Parathyroid adenoma (tissue), 2 donors: Measurements from ENCODE around the gene SEPTIN2.
"Not testable (repeated sequence)": the region's sequence is repeated elsewhere in the genome, so short reads cannot be mapped to it uniquely, and the experiment has no call there.

Source experiments
- H2AFZ ChIP-seq: fragments of 300-600 bp; sonication (generic); one replicate; pipeline ENCODE4 v1.7.0; 2017; ENCODE audit warnings: antibody characterized with exemption, mild to moderate bottlenecking
- H3K27ac ChIP-seq: fragments of 300-600 bp; sonication (generic); one replicate; pipeline ENCODE4 v1.7.0; 2017
- H3K27me3 ChIP-seq: fragments of 300-600 bp; sonication (generic); one replicate; pipeline ENCODE4 v1.7.0; 2017; ENCODE audit warnings: low read length; ENCODE audit not compliant: control insufficient read depth, insufficient read depth
- H3K36me3 ChIP-seq: fragments of 300-600 bp; sonication (generic); one replicate; pipeline ENCODE4 v1.7.0; 2017; ENCODE audit warnings: low read length; ENCODE audit not compliant: control insufficient read depth, insufficient read depth
- H3K4me1 ChIP-seq: fragments of 300-600 bp; sonication (generic); one replicate; pipeline ENCODE4 v1.7.0; 2017; ENCODE audit warnings: control low read depth
- H3K4me2 ChIP-seq: fragments of 300-600 bp; sonication (generic); one replicate; pipeline ENCODE4 v1.7.0; 2017; ENCODE audit warnings: low read length
- H3K4me3 ChIP-seq: fragments of 300-600 bp; sonication (generic); one replicate; pipeline ENCODE4 v1.7.0; 2017; ENCODE audit warnings: low read depth, low read length
- H3K79me2 ChIP-seq: fragments of 300-600 bp; sonication (generic); one replicate; pipeline ENCODE4 v1.7.0; 2017; ENCODE audit warnings: control low read depth
- H3K9ac ChIP-seq: fragments of 300-600 bp; sonication (generic); one replicate; pipeline ENCODE4 v1.7.0; 2017; ENCODE audit warnings: mild to moderate bottlenecking
- H3K9me3 ChIP-seq: fragments of 300-600 bp; sonication (generic); one replicate; pipeline ENCODE4 v1.7.0; 2017; ENCODE audit warnings: low read length; ENCODE audit not compliant: control insufficient read depth
- TF ChIP-seq, protein P1 (sequence below): fragments of 300-600 bp; sonication (generic); IDR thresholded peaks from one replicate; pipeline ENCODE4 v1.7.0; 2017; ENCODE audit warnings: antibody characterized with exemption, mild to moderate bottlenecking
- donor health status: primary hyperparathyroidism.

SEPTIN2 gene

DNA sequence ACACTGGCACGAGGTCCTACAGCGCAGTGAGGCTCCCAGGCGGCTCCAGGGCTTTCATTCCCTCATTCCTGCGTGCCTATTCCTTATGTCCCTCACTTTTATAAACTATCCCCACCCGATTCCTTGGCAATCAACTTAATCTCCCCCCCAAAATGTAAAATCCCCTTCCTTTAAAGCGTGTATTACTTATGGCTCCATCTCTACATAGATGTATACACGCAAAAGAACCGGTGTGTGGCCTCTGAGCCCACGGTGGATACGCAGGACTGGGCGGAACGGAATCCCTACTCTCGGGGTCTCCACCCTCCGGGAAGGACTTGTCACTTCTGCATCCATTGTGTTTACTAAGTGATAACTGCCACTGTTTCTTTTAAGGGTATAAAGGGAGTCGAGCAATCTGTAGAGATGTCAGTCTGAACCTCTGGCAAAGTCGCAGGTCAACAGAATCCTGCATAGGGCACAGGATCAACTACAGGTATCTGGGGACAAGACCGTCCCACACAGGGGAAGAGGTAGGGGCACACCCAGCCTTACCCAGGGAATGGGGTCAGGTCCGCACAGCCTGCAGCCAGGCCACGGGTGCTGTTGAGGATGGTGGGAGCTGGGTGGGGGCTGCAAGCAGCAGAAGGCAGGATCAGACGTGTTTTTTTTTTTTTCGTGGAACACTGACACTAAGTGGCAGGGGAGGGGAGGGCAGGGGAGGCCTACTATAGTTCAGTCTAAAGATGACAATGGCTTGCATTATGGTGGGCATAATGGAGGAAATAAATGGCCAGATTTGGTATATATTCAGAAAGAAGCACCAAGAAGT lies 42.3 kb upstream of the SEPTIN2 start:
- no peak overlapping the region for H3K9ac ChIP-seq
- H3K4me3 ChIP-seq, result no peak overlapping the region
- H3K27me3 ChIP-seq, result no peaks in the 10 kb centered on the region
- H3K36me3 ChIP-seq, result no peaks in the 10 kb centered on the region
- H3K79me2 ChIP-seq, result peaks cover 23% of the 10 kb centered on the region
- H3K4me1 ChIP-seq, result peaks cover 10% of the 10 kb centered on the region
- H3K27ac ChIP-seq, result no peak overlapping the region
- no peaks in the 10 kb centered on the region for H3K9me3 ChIP-seq
- H3K4me2 ChIP-seq, result peak overlapping the region; percentile 69
- TF ChIP-seq, protein P1, sequence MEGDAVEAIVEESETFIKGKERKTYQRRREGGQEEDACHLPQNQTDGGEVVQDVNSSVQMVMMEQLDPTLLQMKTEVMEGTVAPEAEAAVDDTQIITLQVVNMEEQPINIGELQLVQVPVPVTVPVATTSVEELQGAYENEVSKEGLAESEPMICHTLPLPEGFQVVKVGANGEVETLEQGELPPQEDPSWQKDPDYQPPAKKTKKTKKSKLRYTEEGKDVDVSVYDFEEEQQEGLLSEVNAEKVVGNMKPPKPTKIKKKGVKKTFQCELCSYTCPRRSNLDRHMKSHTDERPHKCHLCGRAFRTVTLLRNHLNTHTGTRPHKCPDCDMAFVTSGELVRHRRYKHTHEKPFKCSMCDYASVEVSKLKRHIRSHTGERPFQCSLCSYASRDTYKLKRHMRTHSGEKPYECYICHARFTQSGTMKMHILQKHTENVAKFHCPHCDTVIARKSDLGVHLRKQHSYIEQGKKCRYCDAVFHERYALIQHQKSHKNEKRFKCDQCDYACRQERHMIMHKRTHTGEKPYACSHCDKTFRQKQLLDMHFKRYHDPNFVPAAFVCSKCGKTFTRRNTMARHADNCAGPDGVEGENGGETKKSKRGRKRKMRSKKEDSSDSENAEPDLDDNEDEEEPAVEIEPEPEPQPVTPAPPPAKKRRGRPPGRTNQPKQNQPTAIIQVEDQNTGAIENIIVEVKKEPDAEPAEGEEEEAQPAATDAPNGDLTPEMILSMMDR, result no peak
- peak overlapping the region; percentile 21 for H2AFZ ChIP-seq

DNA sequence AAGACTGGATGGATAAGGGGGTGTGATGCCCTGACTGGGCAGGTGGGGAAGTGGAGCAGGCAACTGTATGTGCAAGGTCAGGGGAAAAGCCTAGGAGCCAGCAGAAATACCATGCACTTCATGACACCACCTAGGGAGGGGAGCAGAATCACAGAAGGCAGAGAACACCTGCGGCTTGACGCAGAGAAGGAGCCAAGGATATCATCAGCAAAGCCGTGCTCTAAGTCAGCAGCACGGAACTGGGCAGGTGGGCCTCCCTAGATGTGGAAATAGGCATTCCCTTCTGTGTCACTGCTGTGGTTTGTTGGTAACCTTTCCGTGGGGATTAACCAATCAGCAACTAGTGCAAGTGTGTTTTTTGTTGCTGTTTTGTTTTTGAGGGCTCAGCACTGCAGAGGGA lies 41.6 kb upstream of the SEPTIN2 start:
- no peak overlapping the region for H3K4me3 ChIP-seq
- H3K27ac ChIP-seq, result no peak overlapping the region
- no peak overlapping the region for H3K9ac ChIP-seq
- no peaks in the 10 kb centered on the region for H3K27me3 ChIP-seq
- no peaks in the 10 kb centered on the region for H3K36me3 ChIP-seq
- H3K4me2 ChIP-seq, result no peak overlapping the region
- TF ChIP-seq, protein P1, result no peak
- no peaks in the 10 kb centered on the region for H3K9me3 ChIP-seq
- peaks cover 21% of the 10 kb centered on the region for H3K79me2 ChIP-seq
- peaks cover 10% of the 10 kb centered on the region for H3K4me1 ChIP-seq
- no peak overlapping the region for H2AFZ ChIP-seq

GRCh38 chr2:241275504-241275903 lies 40.2 kb upstream of the SEPTIN2 start:
- TF ChIP-seq, protein P1, result no peak
- Histone ChIP-seq H3K9ac (no peak overlapping the region), H3K79me2 (peaks cover 23% of the 10 kb centered on the region), H3K4me3 (no peak overlapping the region), H3K27ac (no peak overlapping the region), H3K27me3 (no peaks in the 10 kb centered on the region), H3K9me3 (no peaks in the 10 kb centered on the region), H2AFZ (no peak overlapping the region), H3K36me3 (no peaks in the 10 kb centered on the region), H3K4me1 (peaks cover 10% of the 10 kb centered on the region), H3K4me2 (no peak overlapping the region)

GRCh38 chr2:241275910-241276309 lies 39.8 kb upstream of the SEPTIN2 start:
- no peaks in the 10 kb centered on the region for H3K27me3 ChIP-seq
- no peaks in the 10 kb centered on the region for H3K36me3 ChIP-seq
- no peak overlapping the region for H3K9ac ChIP-seq
- no peak overlapping the region for H3K4me2 ChIP-seq
- TF ChIP-seq, protein P1, result no peak
- peaks cover 6% of the 10 kb centered on the region for H3K4me1 ChIP-seq
- no peaks in the 10 kb centered on the region for H3K9me3 ChIP-seq
- peaks cover 19% of the 10 kb centered on the region for H3K79me2 ChIP-seq
- H3K27ac ChIP-seq, result no peak overlapping the region
- H3K4me3 ChIP-seq, result no peak overlapping the region
- H2AFZ ChIP-seq, result no peak overlapping the region

GRCh38 chr2:241278306-241278705 lies 37.4 kb upstream of the SEPTIN2 start:
- H3K27me3 ChIP-seq, H3K36me3 ChIP-seq, H2AFZ ChIP-seq, H3K9me3 ChIP-seq, H3K27ac ChIP-seq, H3K4me3 ChIP-seq, H3K9ac ChIP-seq, H3K4me1 ChIP-seq, H3K4me2 ChIP-seq: not testable (repeated sequence)
- H3K79me2 ChIP-seq, result peaks cover 13% of the 10 kb centered on the region
